Astrocyte (in vitro differentiated cells and primary cell): Measurements from ENCODE around the gene PXDN.

Experiments used
- CTCF ChIP-seq: IDR thresholded peaks from 2 replicates; pipeline ENCODE4 v1.5.1; 2011; ENCODE audit warnings: low read depth, mild to moderate bottlenecking, inconsistent platforms, low read length, moderate library complexity; ENCODE audit not compliant: insufficient read depth
- EZH2 ChIP-seq: IDR thresholded peaks from 2 replicates; pipeline ENCODE4 v1.6.1; 2012; ENCODE audit warnings: mild to moderate bottlenecking, low read length, inconsistent platforms; ENCODE audit not compliant: insufficient read depth

DNA sequence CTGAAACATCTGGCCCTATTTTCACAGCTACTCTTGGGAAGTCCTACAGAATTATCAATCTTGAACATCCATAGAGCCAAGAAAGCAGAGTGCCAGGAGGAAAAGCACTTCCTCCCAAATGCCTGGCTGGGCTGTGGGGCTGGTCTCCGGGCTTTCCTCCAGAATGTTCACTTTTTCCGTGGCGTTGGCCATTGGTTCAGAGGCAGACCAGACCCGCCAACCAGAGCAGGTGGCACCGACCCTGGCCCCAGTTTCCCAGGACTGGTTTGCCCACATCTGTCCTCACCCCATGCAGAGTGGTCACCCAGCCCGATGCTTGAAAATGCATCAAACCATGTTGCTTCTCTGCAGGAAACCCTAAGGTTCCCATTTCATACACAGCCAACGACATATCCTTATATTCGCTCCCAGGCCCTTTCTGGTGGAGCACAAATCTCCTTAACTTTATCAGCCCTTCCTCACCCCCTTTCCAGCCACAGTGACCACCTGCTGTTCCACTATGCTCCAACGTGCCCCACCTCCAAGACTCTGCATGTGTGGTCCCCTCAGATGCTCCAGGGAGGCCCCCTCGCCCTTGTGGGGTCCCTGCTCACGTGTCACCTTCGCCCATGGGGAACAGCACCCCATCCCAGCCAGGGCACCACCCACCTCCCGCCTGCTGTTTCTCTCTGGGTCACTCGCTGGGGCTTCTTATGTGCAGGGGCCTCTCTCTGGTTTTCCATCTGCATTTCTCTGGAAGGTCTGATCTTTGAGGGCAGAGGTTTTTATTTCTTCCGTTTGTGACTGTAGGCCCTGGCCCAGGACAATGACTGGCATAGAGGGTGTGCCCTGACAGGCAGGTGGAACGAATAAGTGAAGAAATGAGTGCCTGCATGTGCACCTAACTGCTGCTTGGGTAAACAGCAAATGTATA, 92.9 kb downstream of the PXDN start:
- no peak for TF ChIP-seq CTCF
- TF ChIP-seq EZH2, result no peak
